ENCODE measurements around the gene NSDHL.
"Not testable (repeated sequence)": the region's sequence is repeated elsewhere in the genome, so short reads cannot be mapped to it uniquely, and the experiment has no call there.

The NSDHL gene

GRCh38 chrX:152904151-152905080 is 73.6 kb downstream of the NSDHL start:
- DNase-seq = peak; percentile 8 to 50
- TF ChIP-seq GATA1 (IDR thresholded peaks at IDR 0.05; ENCODE audit: low read depth, low read length) = no peak
- no peak for TF ChIP-seq POLR2A (IDR thresholded peaks at IDR 0.05; ENCODE audit: low read length)

DNA sequence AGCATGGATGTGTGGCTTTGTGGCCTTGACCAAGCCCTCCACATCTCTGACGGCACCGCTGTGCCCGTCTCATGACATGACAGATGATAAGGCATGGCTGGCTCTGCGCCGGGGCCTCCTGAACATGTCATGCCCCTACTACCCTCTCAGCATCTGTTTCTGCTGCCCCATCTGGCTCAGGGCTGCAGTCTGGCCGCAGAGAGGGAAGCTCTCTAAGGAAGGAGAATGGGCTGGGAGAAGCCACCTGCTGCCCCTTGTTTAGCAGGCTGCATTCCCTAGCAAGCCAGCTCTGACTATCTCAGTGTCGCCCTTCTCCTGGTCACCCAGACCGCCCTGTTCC is 74.2 kb downstream of the NSDHL start:
- no peak for DNase-seq

GRCh38 chrX:152907084-152907651 is 76.3 kb downstream of the NSDHL start:
- DNase-seq = no peak
- TF ChIP-seq POLR2A (IDR thresholded peaks at IDR 0.05; ENCODE audit: low read length) = no peak
- TF ChIP-seq GATA1 (IDR thresholded peaks at IDR 0.05; ENCODE audit: low read depth, low read length) = no peak

More for the DNA sequence above, 74.2 kb downstream of the NSDHL start:
- TF ChIP-seq POLR2A (IDR thresholded peaks at IDR 0.05; ENCODE audit: low read length) (no peak), GATA1 (IDR thresholded peaks at IDR 0.05; ENCODE audit: low read depth, low read length) (no peak)

DNA sequence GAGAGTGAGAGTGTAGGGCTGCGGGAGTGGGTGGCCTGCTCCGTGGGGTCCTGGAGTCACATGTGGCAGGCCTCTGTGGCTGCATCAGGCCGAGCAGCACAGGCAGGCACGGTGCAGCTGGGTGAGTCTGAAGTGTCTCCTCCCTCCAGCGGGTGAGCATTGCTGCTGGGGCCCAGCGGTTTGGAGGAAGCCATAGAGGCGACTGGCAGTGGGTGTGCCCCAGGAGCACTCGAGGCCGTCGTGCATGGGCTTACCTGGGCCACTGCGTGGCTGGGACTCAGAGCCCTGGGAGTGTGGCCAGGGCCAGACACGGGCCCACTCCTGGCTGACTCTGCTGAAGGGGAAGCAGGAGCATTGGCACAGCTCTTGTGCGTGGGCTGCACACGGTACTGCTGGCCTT is 77.6 kb downstream of the NSDHL start:
- no peak for DNase-seq
- no peak for TF ChIP-seq GATA1 (IDR thresholded peaks at IDR 0.05; ENCODE audit: low read depth, low read length)
- TF ChIP-seq POLR2A (IDR thresholded peaks at IDR 0.05; ENCODE audit: low read length) = no peak

GRCh38 chrX:152910018-152910417 is 79.2 kb downstream of the NSDHL start:
- DNase-seq = not testable (repeated sequence)

DNA sequence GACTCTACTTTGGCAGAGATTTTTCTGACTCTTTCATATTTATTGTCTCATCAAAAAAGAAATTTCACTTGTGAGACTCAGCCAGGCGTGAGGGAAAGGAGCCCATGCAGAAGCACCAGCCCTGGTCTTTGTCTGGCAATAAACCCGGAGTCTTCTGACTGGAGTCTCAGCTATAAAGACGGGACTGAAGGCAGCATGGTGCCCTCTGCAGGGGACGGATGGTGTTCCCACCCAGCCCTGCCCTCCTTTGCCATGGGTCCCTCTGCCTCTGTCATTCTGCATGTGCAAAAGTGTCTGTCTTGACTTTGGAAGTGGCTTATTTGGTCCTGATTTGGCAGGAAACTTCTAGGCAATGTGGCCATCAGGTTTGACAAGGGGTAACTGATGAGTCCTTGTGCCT is 81.2 kb downstream of the NSDHL start:
- TF ChIP-seq POLR2A (IDR thresholded peaks at IDR 0.05; ENCODE audit: low read length) (no peak), GATA1 (IDR thresholded peaks at IDR 0.05; ENCODE audit: low read depth, low read length) (no peak)
- DNase-seq = peak; percentile 3 to 8

DNA sequence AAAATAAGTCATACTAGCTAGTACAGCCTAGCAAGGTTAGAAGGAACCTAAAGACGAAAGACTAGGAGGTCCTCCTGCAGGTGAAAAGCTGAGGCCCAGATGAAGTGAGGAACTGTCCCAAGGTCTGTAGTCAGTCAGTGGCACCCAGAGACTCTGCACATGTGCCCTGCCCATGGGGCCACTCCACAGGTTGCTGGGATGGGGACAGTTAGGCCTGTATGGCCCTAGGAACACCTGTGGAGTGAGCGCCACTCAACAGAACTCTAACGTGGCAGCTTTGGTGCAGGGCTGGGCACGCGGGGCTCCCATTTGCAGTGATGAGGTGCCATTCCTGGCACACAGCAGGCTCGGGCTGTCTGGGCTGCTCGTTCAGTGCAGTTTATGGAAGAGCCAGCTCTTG is 81.8 kb downstream of the NSDHL start:
- no peak for DNase-seq
- no peak for TF ChIP-seq GATA1 (IDR thresholded peaks at IDR 0.05; ENCODE audit: low read depth, low read length)
- TF ChIP-seq POLR2A (IDR thresholded peaks at IDR 0.05; ENCODE audit: low read length) = no peak

GRCh38 chrX:152913346-152913745 is 82.5 kb downstream of the NSDHL start:
- TF ChIP-seq POLR2A (IDR thresholded peaks at IDR 0.05; ENCODE audit: low read length) (no peak), GATA1 (IDR thresholded peaks at IDR 0.05; ENCODE audit: low read depth, low read length) (no peak)
- no peak for DNase-seq

DNA sequence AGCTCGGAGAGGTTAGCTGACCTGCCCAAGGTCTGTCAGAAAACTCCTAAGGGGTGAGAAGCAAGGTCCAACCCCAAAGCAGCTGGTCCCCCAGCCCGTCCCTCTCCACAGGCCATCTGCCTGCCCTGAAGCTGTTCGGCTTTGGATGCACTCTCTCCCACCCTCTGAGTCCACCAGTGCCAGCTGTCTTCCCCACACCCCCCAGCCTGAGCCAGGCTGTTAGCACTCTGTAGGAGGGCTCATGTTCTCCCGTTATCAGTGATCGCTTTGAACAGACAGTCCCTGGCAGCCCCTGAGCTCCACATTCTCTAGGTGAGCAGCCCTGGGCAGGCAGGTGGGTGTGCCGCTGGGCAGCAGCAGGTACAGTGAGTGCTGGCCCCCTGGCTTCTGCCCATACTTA is 83.0 kb downstream of the NSDHL start:
- DNase-seq = no peak

DNA sequence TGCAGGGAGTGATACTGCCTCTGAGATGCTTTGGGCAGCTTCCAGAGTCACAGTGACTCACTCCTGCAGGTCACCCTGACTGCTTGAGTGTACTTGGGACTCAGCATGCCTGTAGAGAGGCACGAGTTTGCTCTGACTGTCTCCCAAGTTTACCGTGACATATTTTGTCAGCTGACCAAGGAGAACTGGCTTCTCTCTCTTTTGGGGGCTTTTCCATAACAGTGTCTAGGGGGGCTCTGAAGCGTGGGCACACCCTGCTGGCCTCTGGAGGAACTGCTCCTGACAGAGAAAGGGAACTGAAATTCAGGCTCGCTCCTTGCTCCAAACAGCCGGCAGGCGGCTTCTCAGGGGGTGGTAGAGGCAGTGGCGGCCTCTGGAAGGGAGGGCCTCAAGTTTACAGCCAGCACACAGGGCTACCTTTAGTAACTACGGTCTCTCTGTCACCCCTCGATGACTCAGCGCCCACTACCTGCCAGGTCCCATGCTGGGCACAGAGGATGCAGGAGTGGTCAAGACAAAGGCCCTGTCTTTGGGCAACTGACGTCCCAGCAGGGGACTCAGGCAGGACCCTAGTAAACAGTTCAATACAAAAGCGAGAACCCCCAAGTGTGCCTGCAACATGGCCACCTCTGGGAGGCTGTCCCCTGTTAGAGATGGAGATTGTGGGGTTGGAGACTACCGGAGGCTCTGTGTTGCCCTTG is 84.8 kb downstream of the NSDHL start:
- TF ChIP-seq GATA1 (IDR thresholded peaks at IDR 0.05; ENCODE audit: low read depth, low read length) = no peak
- no peak for TF ChIP-seq POLR2A (IDR thresholded peaks at IDR 0.05; ENCODE audit: low read length)
- DNase-seq = peak; percentile 12 to 31

More for the DNA sequence above, 83.0 kb downstream of the NSDHL start:
- no peak for TF ChIP-seq GATA1 (IDR thresholded peaks at IDR 0.05; ENCODE audit: low read depth, low read length)
- no peak for TF ChIP-seq POLR2A (IDR thresholded peaks at IDR 0.05; ENCODE audit: low read length)

GRCh38 chrX:152917656-152918579 is 87.1 kb downstream of the NSDHL start:
- TF ChIP-seq GATA1 (IDR thresholded peaks at IDR 0.05; ENCODE audit: low read depth, low read length) = no peak
- no peak for TF ChIP-seq POLR2A (IDR thresholded peaks at IDR 0.05; ENCODE audit: low read length)
- no peak for DNase-seq

DNA sequence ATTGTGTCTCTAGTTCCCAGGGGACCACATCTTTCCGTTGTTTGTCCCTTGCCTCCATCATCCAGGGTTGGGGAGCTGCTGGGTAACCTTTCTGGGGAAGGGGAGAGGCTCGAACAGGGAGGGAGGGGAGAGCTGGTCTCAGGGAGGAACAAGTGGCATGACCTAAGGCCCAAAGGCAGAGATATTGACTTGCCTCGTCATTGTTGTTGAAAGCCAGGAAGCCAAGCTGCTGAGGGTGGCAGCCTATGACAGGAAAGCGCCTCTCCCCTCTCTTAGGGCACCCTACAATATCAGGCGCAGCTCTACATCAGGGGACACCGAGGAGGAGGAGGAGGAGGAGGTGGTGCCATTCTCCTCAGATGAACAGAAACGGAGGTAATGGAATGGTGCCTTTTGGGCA is 87.8 kb downstream of the NSDHL start:
- peak in 1 of 2 experiments; percentile 6 for DNase-seq
- no peak for TF ChIP-seq GATA1 (IDR thresholded peaks at IDR 0.05; ENCODE audit: low read depth, low read length)
